ENCODE data around the gene UBE2QL1. TPM values are rescaled to one million over a fixed set of nuclear protein-coding genes. Genes with fewer than 3 reads are reported as not detected.

Gene UBE2QL1
- polyA plus RNA-seq, 1 of the 3 experiments (the other 2 are of a cell fraction) = 0.28 TPM

DNA sequence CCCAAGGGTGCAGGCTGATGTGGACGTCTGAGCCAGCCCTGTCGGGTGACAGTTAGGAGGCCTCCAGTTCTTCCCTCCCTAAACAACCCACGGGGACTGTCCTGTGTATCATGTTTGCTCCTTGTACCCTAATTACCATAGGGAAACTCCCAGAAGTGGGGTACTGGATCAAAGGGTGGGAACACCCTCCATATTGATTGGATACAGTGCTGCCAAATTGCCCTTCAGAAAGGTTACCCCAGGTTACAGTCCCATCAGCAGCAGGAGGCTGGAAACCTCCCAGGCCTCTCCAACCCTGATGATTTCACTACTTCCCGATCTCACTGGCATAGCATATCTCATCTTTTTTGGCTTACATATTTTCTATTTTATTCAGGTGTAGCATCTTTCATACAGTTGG lies 22.0 kb downstream of the UBE2QL1 start:
- H3K9me3 ChIP-seq = no peaks in the 10 kb centered on the region
- no peaks in the 10 kb centered on the region for H3K27me3 ChIP-seq (ENCODE audit: insufficient read depth)
- no peak overlapping the region for H3K27ac ChIP-seq (ENCODE audit: low read depth in 2 of 2, low read length in 1 of 2)
- ChIA-PET POLR2A (no interaction called here), CTCF (no interaction called here)
- H3K4me1 ChIP-seq (ENCODE audit: control insufficient read depth in 1 of 2, insufficient read depth in 2 of 2, low read depth in 1 of 2, low read length in 1 of 2) = peaks cover 0 to 54% of the 10 kb centered on the region in 2 experiments; a peak in 2 of 4 replicates
- 46% methylated on average over 4 of the region's 4 CpGs for WGBS (ENCODE audit: low lambda C conversion rate)
- no peak overlapping the region for H2AFZ ChIP-seq (ENCODE audit: low read depth)
- no peaks in the 10 kb centered on the region for H4K20me1 ChIP-seq (ENCODE audit: insufficient read depth)
- H3K4me3 ChIP-seq (ENCODE audit: low read depth in 2 of 2, low read length in 1 of 2) = no peak overlapping the region
- no peaks in the 10 kb centered on the region for H3K79me2 ChIP-seq (ENCODE audit: insufficient read depth)
- no peak for DNase-seq
- no peaks in the 10 kb centered on the region for H3F3A ChIP-seq (replicated peaks; ENCODE audit: insufficient read depth)
- no peaks in the 10 kb centered on the region for H3K9me2 ChIP-seq
- peaks cover 0 to 5% of the 10 kb centered on the region in 2 experiments for H3K36me3 ChIP-seq (replicated peaks in 1 of 2; ENCODE audit: control insufficient read depth in 1 of 2, insufficient read depth in 2 of 2, low read length in 1 of 2)
- TF ChIP-seq, protein P1, sequence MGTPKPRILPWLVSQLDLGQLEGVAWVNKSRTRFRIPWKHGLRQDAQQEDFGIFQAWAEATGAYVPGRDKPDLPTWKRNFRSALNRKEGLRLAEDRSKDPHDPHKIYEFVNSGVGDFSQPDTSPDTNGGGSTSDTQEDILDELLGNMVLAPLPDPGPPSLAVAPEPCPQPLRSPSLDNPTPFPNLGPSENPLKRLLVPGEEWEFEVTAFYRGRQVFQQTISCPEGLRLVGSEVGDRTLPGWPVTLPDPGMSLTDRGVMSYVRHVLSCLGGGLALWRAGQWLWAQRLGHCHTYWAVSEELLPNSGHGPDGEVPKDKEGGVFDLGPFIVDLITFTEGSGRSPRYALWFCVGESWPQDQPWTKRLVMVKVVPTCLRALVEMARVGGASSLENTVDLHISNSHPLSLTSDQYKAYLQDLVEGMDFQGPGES (IDR thresholded peaks at IDR 0.05; ENCODE audit: low read depth, low read length) = no peak
- TF ChIP-seq RAD21 (IDR thresholded peaks at IDR 0.05; ENCODE audit: low read length) = no peak
- no peak for TF ChIP-seq RCOR1 (IDR thresholded peaks at IDR 0.05; ENCODE audit: low read length)
- TF ChIP-seq EP300 (IDR thresholded peaks at IDR 0.05; ENCODE audit: borderline replicate concordance in 1 of 2, low read depth in 1 of 2, low read length in 1 of 2) = no peak
- no peak for TF ChIP-seq POLR2AphosphoS5 (IDR thresholded peaks at IDR 0.05; ENCODE audit: low read depth, low read length)
- TF ChIP-seq, protein P2, sequence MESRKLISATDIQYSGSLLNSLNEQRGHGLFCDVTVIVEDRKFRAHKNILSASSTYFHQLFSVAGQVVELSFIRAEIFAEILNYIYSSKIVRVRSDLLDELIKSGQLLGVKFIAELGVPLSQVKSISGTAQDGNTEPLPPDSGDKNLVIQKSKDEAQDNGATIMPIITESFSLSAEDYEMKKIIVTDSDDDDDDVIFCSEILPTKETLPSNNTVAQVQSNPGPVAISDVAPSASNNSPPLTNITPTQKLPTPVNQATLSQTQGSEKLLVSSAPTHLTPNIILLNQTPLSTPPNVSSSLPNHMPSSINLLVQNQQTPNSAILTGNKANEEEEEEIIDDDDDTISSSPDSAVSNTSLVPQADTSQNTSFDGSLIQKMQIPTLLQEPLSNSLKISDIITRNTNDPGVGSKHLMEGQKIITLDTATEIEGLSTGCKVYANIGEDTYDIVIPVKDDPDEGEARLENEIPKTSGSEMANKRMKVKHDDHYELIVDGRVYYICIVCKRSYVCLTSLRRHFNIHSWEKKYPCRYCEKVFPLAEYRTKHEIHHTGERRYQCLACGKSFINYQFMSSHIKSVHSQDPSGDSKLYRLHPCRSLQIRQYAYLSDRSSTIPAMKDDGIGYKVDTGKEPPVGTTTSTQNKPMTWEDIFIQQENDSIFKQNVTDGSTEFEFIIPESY (IDR thresholded peaks at IDR 0.05; ENCODE audit: borderline replicate concordance, low read depth) = no peak
- TF ChIP-seq FOXM1 (IDR thresholded peaks at IDR 0.05; ENCODE audit: low read depth) = no peak
- TF ChIP-seq, protein P3, sequence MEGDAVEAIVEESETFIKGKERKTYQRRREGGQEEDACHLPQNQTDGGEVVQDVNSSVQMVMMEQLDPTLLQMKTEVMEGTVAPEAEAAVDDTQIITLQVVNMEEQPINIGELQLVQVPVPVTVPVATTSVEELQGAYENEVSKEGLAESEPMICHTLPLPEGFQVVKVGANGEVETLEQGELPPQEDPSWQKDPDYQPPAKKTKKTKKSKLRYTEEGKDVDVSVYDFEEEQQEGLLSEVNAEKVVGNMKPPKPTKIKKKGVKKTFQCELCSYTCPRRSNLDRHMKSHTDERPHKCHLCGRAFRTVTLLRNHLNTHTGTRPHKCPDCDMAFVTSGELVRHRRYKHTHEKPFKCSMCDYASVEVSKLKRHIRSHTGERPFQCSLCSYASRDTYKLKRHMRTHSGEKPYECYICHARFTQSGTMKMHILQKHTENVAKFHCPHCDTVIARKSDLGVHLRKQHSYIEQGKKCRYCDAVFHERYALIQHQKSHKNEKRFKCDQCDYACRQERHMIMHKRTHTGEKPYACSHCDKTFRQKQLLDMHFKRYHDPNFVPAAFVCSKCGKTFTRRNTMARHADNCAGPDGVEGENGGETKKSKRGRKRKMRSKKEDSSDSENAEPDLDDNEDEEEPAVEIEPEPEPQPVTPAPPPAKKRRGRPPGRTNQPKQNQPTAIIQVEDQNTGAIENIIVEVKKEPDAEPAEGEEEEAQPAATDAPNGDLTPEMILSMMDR (IDR thresholded peaks at IDR 0.05) = no peak
- TF ChIP-seq FOXJ3 (CRISPR knock-in tag; IDR thresholded peaks at IDR 0.05) = no peak
- TF ChIP-seq ELF1 (IDR thresholded peaks at IDR 0.05) = no peak
- TF ChIP-seq, protein P4, sequence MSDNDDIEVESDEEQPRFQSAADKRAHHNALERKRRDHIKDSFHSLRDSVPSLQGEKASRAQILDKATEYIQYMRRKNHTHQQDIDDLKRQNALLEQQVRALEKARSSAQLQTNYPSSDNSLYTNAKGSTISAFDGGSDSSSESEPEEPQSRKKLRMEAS (IDR thresholded peaks at IDR 0.05; ENCODE audit: low read depth) = no peak
- no peak for TF ChIP-seq JUND (IDR thresholded peaks at IDR 0.05)
- TF ChIP-seq, protein P5, sequence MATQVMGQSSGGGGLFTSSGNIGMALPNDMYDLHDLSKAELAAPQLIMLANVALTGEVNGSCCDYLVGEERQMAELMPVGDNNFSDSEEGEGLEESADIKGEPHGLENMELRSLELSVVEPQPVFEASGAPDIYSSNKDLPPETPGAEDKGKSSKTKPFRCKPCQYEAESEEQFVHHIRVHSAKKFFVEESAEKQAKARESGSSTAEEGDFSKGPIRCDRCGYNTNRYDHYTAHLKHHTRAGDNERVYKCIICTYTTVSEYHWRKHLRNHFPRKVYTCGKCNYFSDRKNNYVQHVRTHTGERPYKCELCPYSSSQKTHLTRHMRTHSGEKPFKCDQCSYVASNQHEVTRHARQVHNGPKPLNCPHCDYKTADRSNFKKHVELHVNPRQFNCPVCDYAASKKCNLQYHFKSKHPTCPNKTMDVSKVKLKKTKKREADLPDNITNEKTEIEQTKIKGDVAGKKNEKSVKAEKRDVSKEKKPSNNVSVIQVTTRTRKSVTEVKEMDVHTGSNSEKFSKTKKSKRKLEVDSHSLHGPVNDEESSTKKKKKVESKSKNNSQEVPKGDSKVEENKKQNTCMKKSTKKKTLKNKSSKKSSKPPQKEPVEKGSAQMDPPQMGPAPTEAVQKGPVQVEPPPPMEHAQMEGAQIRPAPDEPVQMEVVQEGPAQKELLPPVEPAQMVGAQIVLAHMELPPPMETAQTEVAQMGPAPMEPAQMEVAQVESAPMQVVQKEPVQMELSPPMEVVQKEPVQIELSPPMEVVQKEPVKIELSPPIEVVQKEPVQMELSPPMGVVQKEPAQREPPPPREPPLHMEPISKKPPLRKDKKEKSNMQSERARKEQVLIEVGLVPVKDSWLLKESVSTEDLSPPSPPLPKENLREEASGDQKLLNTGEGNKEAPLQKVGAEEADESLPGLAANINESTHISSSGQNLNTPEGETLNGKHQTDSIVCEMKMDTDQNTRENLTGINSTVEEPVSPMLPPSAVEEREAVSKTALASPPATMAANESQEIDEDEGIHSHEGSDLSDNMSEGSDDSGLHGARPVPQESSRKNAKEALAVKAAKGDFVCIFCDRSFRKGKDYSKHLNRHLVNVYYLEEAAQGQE (IDR thresholded peaks at IDR 0.05; ENCODE audit: low read depth, low read length) = no peak
- TF ChIP-seq FOSL2 (IDR thresholded peaks at IDR 0.05; ENCODE audit: borderline replicate concordance, low read depth) = no peak
- TF ChIP-seq TCF12 (IDR thresholded peaks at IDR 0.05) = no peak
- TF ChIP-seq GATA2 (CRISPR knock-in tag; IDR thresholded peaks at IDR 0.05) = no peak
- TF ChIP-seq CHD2 (IDR thresholded peaks at IDR 0.05; ENCODE audit: low read length, partially characterized antibody) = no peak
- no peak overlapping the region for H3K9ac ChIP-seq
- H3K4me2 ChIP-seq = no peak overlapping the region

Measured in SK-N-SH (cell line).